Measurements from ENCODE around the gene TESPA1. TPM values are rescaled to one million over a fixed set of nuclear protein-coding genes. Genes with fewer than 3 reads are reported as not detected.

Gene TESPA1
- total RNA-seq, 1 donor from 2014 or later = 0.20 TPM

DNA sequence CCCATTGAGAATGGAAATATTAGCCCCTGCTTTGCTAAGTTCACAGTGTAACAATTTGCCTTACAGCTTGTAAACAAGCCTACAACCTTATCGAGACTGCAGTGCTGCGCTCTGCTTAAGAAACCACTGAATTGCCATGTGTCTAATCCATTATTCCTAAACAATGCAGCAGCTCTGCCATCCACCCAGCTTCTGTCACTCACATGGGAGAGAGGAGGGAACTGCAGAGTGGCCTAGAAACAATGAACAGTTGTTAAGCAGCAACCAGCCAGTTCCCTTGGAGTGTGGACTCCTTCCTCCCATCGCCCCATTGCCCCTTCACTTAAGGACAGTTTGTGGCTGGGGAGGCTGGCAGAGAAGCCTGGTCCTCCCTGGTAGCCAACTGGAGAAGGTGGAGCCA, 42.9 kb downstream of the TESPA1 start:
- TF ChIP-seq, protein P1, sequence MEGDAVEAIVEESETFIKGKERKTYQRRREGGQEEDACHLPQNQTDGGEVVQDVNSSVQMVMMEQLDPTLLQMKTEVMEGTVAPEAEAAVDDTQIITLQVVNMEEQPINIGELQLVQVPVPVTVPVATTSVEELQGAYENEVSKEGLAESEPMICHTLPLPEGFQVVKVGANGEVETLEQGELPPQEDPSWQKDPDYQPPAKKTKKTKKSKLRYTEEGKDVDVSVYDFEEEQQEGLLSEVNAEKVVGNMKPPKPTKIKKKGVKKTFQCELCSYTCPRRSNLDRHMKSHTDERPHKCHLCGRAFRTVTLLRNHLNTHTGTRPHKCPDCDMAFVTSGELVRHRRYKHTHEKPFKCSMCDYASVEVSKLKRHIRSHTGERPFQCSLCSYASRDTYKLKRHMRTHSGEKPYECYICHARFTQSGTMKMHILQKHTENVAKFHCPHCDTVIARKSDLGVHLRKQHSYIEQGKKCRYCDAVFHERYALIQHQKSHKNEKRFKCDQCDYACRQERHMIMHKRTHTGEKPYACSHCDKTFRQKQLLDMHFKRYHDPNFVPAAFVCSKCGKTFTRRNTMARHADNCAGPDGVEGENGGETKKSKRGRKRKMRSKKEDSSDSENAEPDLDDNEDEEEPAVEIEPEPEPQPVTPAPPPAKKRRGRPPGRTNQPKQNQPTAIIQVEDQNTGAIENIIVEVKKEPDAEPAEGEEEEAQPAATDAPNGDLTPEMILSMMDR (IDR thresholded peaks at IDR 0.05; ENCODE audit: unreplicated experiment) = no peak
- no peak overlapping the region for H3K27ac Mint-ChIP-seq
- peaks cover 8% of the 10 kb centered on the region for H3K27me3 Mint-ChIP-seq (ENCODE audit: low read depth)
- DNase-seq (ENCODE audit: low spot score in 2 of 2, unreplicated experiment in 2 of 2) = no peak
- no peaks in the 10 kb centered on the region for H3K9me3 Mint-ChIP-seq
- no peaks in the 10 kb centered on the region for H3K4me1 Mint-ChIP-seq
- H3K36me3 Mint-ChIP-seq = no peaks in the 10 kb centered on the region
- no peak overlapping the region for H3K4me3 Mint-ChIP-seq

DNA sequence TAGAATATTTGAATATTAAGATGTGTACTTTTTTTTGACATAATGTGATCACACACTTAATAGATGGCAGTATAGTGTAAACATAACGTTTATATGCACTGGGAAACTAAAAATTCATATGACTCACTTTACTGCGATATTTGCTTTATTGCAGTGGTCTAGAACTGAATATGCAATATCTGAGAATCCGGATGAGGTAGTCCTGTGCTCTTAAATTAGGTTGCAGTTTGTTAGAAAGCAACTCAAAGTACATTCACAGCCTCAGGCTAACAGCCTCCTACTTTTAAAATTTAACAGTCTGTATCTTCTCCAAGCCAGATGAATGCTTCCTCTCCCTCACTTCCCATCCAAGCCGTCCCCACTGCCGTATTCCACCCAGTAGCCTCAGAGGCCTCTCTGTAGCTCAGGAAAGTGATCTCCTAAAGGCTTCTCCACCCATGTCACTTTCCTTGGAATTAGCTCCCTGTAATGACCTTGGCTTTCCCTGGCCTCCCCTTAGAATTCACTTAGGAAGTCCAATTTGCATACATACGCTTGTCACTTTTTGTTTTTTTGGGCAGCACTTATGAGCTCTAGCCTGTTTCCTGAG, 43.7 kb downstream of the TESPA1 start:
- no peak for DNase-seq (ENCODE audit: low spot score in 2 of 2, unreplicated experiment in 2 of 2)
- no peaks in the 10 kb centered on the region for H3K9me3 Mint-ChIP-seq
- H3K4me1 Mint-ChIP-seq = no peaks in the 10 kb centered on the region
- no peak overlapping the region for H3K4me3 Mint-ChIP-seq
- TF ChIP-seq, protein P1 (IDR thresholded peaks at IDR 0.05; ENCODE audit: unreplicated experiment) = no peak
- H3K36me3 Mint-ChIP-seq = no peaks in the 10 kb centered on the region
- peaks cover 4% of the 10 kb centered on the region for H3K27me3 Mint-ChIP-seq (ENCODE audit: low read depth)
- no peak overlapping the region for H3K27ac Mint-ChIP-seq

DNA sequence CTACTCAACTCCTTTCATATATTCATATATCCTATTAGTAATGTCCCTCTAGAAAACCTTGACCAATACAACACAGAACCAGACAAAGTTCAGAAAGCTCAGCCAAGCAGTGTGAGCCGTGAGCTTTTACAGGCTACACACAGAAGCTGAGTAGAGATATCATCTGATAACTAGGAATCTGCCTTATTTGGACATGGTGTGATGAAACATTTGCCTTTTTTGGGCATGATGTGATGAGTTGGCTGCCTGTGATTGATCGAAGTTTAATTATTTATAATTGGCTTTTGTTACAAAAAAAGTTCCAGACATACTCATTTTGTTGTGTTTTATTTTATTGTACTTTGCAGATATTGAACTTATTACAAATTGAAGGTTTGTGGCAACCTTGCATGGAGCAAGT, 46.6 kb downstream of the TESPA1 start:
- H3K4me3 Mint-ChIP-seq = no peak overlapping the region
- H3K36me3 Mint-ChIP-seq = no peaks in the 10 kb centered on the region
- TF ChIP-seq, protein P1 (IDR thresholded peaks at IDR 0.05; ENCODE audit: unreplicated experiment) = no peak
- H3K27ac Mint-ChIP-seq = no peak overlapping the region
- H3K4me1 Mint-ChIP-seq = no peaks in the 10 kb centered on the region
- peaks cover 4% of the 10 kb centered on the region for H3K27me3 Mint-ChIP-seq (ENCODE audit: low read depth)
- no peaks in the 10 kb centered on the region for H3K9me3 Mint-ChIP-seq
- DNase-seq (ENCODE audit: low spot score in 2 of 2, unreplicated experiment in 2 of 2) = no peak

DNA sequence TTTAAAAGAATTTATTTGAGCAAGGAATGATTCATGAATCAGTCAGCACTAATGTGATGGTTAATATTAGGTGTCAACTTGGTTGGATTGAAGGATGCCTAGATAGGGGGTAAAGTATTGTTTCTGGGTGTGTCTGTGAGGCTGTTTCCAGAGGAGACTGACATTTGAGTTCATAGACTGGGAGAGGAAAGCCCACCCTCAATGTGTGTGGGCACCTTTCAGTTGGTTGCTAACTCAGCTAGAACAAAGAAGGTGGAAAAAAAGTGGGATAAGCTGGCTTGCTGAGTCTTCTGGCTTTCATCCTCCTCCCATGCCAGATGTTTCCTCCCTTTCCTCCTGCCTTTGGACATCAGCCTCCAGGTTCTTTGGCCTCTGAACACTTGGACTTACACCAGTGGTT, 47.2 kb downstream of the TESPA1 start:
- Mint-ChIP-seq H3K9me3 (no peaks in the 10 kb centered on the region), H3K4me3 (no peak overlapping the region), H3K27me3 (ENCODE audit: low read depth) (peaks cover 4% of the 10 kb centered on the region), H3K27ac (no peak overlapping the region), H3K4me1 (no peaks in the 10 kb centered on the region), H3K36me3 (no peaks in the 10 kb centered on the region)
- no peak for DNase-seq (ENCODE audit: low spot score in 2 of 2, unreplicated experiment in 2 of 2)
- TF ChIP-seq, protein P1 (IDR thresholded peaks at IDR 0.05; ENCODE audit: unreplicated experiment) = no peak

DNA sequence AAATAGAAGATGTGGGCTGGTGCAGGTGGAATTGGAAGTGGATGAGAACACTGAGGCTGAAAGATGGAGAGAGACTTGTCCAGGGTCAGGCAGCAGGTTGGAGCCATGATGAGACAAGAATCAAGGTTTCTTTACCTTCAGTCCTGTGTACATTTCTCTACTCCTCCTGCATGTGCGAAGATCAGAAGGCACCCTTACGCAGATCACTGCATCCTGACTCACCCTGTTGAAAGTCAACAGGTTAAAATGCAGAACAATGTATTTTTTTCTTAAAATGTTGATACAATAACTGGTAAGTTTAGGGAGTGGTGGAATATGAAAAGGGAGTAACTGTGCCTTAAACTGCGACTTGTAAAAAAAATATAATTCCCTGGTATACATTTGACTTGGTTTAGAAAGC, 47.8 kb downstream of the TESPA1 start:
- H3K27me3 Mint-ChIP-seq (ENCODE audit: low read depth) = peaks cover 4% of the 10 kb centered on the region
- H3K4me3 Mint-ChIP-seq = no peak overlapping the region
- no peaks in the 10 kb centered on the region for H3K4me1 Mint-ChIP-seq
- no peak for DNase-seq (ENCODE audit: low spot score in 2 of 2, unreplicated experiment in 2 of 2)
- no peaks in the 10 kb centered on the region for H3K36me3 Mint-ChIP-seq
- H3K9me3 Mint-ChIP-seq = peaks cover 5% of the 10 kb centered on the region
- TF ChIP-seq, protein P1 (IDR thresholded peaks at IDR 0.05; ENCODE audit: unreplicated experiment) = no peak
- no peak overlapping the region for H3K27ac Mint-ChIP-seq

All from mesothelial cell of epicardium (in vitro differentiated cells).